Esophagus squamous epithelium (tissue), 5 donors: ENCODE measurements around the gene CNTNAP4. TPM values are rescaled to one million over a fixed set of nuclear protein-coding genes. Genes with fewer than 3 reads are reported as not detected.

ENCODE experiments used
- DNase-seq: peaks from one replicate; lab custom pipeline; 2025; lab: John Stamatoyannopoulos, UW
- H3K27ac ChIP-seq, 4 donors: fragments of 200-600 bp; sonication (generic); one replicate each; pipeline ENCODE4 v1.5.1; 2016 to 2019; ENCODE audit warnings: mild to moderate bottlenecking in 1 of 4
- H3K27me3 ChIP-seq, 4 donors: fragments of 200-600 bp; sonication (generic); 1 replicate in 3 of 4; 2 replicates in 1 of 4; pipeline versions ENCODE4 v1.5.1 to v1.6.0; 2017 to 2021; ENCODE audit warnings: antibody characterized with exemption in 1 of 4
- H3K36me3 ChIP-seq, 3 donors: fragments of 200-600 bp; sonication (generic); one replicate each; pipeline ENCODE4 v1.5.1; 2016 to 2019
- H3K4me1 ChIP-seq, 3 donors: fragments of 200-600 bp; sonication (generic); one replicate each; pipeline ENCODE4 v1.5.1; 2017 to 2019
- H3K4me3 ChIP-seq, 4 donors: fragments of 200-600 bp; sonication (generic); 1 replicate in 3 of 4; 2 replicates in 1 of 4; pipeline ENCODE4 v1.5.1; 2016 to 2019; ENCODE audit warnings: mild to moderate bottlenecking in 2 of 4, moderate library complexity in 1 of 4
- H3K9me3 ChIP-seq, 3 donors: fragments of 200-600 bp; sonication (generic); one replicate each; pipeline ENCODE4 v1.5.1; 2016 to 2019
- POLR2A ChIP-seq, 4 donors: fragments of 450-650 bp; IDR thresholded peaks; one replicate each; pipeline ENCODE4 v1.6.1; 2017; ENCODE audit warnings: antibody characterized with exemption in 4 of 4, mild to moderate bottlenecking in 4 of 4, moderate library complexity in 3 of 4
- WGBS, 2 donors: methylation state at CpG; one replicate each; pipeline ENCODE4 v1.1.5; 2018; 5-methylcytosine and 5-hydroxymethylcytosine counted together
- intact Hi-C: fragments of 100-400 bp; cut with DNase I; formaldehyde crosslinking; loops from one replicate; pipeline ENCODE4 v1.15.0; 2022
- total RNA-seq, 4 donors: library from RNA; depleted of rRNA; stranded (reverse); fragments of >200 nt; gene quantifications; one replicate each; pipeline ENCODE4 v1.1.0, GENCODE V29; 2016
- TF ChIP-seq, protein P1 (sequence below), 6 experiments: fragments of 450-650 bp in 4 of 6; fragments of 200-600 bp in 2 of 6; sonication (generic) in 2 of 6; IDR thresholded peaks; one replicate each; pipeline ENCODE4 v1.5.1; 2016 to 2019; ENCODE audit warnings: antibody characterized with exemption in 6 of 6, mild to moderate bottlenecking in 4 of 6, moderate library complexity in 4 of 6
- donor health status: DM: yes; HTN: yes; CAD: no.

CNTNAP4 gene
- total RNA-seq, 4 donors from 2014 or later, result not detected

DNA sequence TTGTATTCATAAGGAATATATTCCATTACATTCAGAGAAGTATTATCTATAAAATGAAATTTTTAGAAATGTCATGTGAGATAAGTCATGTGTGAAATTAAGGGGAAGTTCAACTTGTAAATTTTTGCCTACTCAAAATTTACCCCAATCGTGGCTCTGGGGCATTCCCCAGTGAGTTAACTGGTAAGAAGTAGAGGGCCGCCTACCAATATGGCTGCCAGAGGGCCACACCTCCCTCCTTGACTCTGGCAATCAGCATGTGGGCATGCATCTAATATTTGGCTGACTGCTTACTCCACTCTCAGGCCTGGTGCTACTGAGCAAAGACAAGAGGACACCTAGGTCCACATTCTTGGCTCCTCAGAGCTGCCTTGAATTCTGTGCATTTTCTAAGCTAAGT, 39.7 kb upstream of the CNTNAP4 start:
- H3K36me3 ChIP-seq, result no peaks in the 10 kb centered on the region
- no peak overlapping the region for H3K27ac ChIP-seq
- no peak for DNase-seq
- TF ChIP-seq, protein P1, sequence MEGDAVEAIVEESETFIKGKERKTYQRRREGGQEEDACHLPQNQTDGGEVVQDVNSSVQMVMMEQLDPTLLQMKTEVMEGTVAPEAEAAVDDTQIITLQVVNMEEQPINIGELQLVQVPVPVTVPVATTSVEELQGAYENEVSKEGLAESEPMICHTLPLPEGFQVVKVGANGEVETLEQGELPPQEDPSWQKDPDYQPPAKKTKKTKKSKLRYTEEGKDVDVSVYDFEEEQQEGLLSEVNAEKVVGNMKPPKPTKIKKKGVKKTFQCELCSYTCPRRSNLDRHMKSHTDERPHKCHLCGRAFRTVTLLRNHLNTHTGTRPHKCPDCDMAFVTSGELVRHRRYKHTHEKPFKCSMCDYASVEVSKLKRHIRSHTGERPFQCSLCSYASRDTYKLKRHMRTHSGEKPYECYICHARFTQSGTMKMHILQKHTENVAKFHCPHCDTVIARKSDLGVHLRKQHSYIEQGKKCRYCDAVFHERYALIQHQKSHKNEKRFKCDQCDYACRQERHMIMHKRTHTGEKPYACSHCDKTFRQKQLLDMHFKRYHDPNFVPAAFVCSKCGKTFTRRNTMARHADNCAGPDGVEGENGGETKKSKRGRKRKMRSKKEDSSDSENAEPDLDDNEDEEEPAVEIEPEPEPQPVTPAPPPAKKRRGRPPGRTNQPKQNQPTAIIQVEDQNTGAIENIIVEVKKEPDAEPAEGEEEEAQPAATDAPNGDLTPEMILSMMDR (IDR thresholded peaks at IDR 0.05), result no peak
- no peak for TF ChIP-seq POLR2A (IDR thresholded peaks at IDR 0.05)
- intact Hi-C loops, result no loop called here
- H3K9me3 ChIP-seq, result no peaks in the 10 kb centered on the region
- no peak overlapping the region for H3K4me3 ChIP-seq
- no peaks in the 10 kb centered on the region for H3K27me3 ChIP-seq
- WGBS, 2 donors, result 35 to 68% methylated on average over 2 of the region's 2 CpGs
- no peaks in the 10 kb centered on the region for H3K4me1 ChIP-seq

DNA sequence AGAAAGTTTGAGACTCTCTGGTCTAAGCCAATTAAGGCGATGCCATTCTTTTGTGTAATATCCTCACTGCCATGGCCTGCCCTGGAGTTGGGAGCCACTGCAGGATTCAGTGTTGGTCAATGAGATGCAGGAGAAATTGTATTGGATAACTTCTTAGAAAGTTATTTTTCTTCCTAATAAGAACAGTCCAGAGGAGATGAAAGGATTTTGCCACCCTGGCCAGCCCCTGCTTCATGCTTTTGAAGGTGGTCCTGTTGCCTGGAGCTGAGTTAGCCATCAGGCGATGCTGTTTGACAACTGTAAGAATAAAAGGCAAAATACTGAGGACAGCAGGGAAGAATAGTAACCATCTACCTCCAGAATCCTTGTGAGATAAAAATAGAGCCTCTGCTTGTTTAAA, 35.4 kb upstream of the CNTNAP4 start:
- no peaks in the 10 kb centered on the region for H3K9me3 ChIP-seq
- no peaks in the 10 kb centered on the region for H3K36me3 ChIP-seq
- H3K4me3 ChIP-seq, result no peak overlapping the region
- TF ChIP-seq POLR2A (IDR thresholded peaks at IDR 0.05), result no peak
- TF ChIP-seq, protein P1 (IDR thresholded peaks at IDR 0.05), result no peak
- no peak overlapping the region for H3K27ac ChIP-seq
- no peaks in the 10 kb centered on the region for H3K4me1 ChIP-seq
- DNase-seq, result no peak
- WGBS, 2 donors, result 83 to 88% methylated on average over 2 of the region's 2 CpGs
- intact Hi-C loops, result no loop called here
- H3K27me3 ChIP-seq, result no peaks in the 10 kb centered on the region

DNA sequence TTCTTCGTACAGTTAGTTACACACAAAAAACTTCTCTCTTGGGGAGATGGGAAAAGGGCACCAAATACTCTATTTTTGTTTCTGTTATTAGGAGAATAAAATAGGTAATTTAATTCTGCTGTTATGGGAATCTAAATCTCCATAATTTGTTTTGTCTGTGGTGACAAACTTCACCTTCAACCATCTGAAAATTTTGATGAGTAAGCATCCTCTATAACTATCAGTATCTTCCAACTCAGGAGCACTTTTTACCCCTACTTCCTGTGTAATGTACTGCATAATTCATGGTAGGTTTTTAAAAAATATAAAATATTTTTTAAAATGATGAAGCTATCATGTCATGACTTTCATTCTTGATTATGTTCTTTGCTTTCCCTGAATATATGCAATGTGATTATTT, 33.6 kb upstream of the CNTNAP4 start:
- WGBS, 2 donors, result 54 to 67% methylated on average over 1 of the region's 1 CpG
- H3K36me3 ChIP-seq, result no peaks in the 10 kb centered on the region
- H3K27ac ChIP-seq, result no peak overlapping the region
- DNase-seq, result no peak
- H3K27me3 ChIP-seq, result no peaks in the 10 kb centered on the region
- no peaks in the 10 kb centered on the region for H3K4me1 ChIP-seq
- intact Hi-C loops, result no loop called here
- no peaks in the 10 kb centered on the region for H3K9me3 ChIP-seq
- TF ChIP-seq, protein P1 (IDR thresholded peaks at IDR 0.05), result no peak
- no peak for TF ChIP-seq POLR2A (IDR thresholded peaks at IDR 0.05)
- H3K4me3 ChIP-seq, result no peak overlapping the region

DNA sequence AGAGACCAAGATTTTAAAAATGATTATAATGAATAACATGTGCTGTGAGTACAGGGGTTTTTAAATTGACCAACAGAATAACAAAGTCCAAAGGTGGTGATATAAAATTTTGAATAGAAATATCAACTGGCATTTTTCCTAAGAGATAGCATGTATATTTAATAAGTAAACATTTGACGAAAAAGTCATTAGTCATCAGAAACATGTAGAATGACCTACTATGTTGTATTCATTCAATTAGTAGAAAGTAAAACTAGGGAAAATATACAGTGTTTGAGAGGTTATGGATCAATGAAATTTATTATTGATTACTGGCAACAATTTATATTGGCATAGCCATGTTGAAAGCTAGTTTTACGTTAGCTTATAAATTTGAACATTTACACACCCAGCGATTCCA, 30.6 kb upstream of the CNTNAP4 start:
- TF ChIP-seq, protein P1 (IDR thresholded peaks at IDR 0.05), result no peak
- no peak for TF ChIP-seq POLR2A (IDR thresholded peaks at IDR 0.05)
- Histone ChIP-seq H3K9me3 (no peaks in the 10 kb centered on the region), H3K4me3 (no peak overlapping the region), H3K27ac (no peak overlapping the region), H3K4me1 (no peaks in the 10 kb centered on the region), H3K27me3 (no peaks in the 10 kb centered on the region), H3K36me3 (no peaks in the 10 kb centered on the region)
- WGBS, 2 donors, result 64 to 69% methylated on average over 3 of the region's 3 CpGs
- no peak for DNase-seq
- intact Hi-C loops, result no loop called here

DNA sequence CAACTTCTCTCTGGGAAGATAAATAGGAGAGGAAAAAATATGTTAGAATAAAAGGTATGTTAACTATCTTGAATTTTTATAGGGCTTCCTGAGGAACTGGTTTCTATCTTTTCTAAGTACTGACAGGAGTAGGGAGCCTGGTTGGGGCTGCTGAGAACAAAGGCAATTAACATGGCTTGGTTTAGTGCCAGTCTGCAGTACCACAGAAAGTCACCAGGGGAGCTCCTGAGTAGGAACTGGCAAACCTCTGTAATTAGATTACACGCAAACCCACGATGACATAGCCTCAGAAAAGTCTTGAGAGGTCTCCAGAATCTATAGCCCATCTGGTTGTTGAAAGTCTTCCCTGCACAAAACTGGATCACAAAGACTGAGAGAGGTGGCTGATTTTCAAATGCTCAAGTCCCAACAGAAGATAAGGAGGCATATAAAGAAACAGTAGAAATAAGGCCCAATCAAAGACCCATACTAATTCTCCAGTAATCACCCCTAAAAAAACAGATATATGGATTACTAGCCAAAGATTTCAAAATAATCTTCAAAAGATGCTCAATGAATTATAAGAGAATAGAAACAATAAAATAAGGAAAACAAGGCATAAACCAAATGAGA, 11.7 kb upstream of the CNTNAP4 start:
- Histone ChIP-seq H3K9me3 (no peaks in the 10 kb centered on the region), H3K27ac (no peak overlapping the region), H3K27me3 (no peaks in the 10 kb centered on the region), H3K4me3 (no peak overlapping the region), H3K4me1 (no peaks in the 10 kb centered on the region), H3K36me3 (no peaks in the 10 kb centered on the region)
- no peak for TF ChIP-seq POLR2A (IDR thresholded peaks at IDR 0.05)
- TF ChIP-seq, protein P1 (IDR thresholded peaks at IDR 0.05), result peak in 2 of 6 experiments; percentile 16 to 34
- DNase-seq, result no peak
- intact Hi-C loops, result no loop called here
- WGBS, 2 donors, result 7 to 28% methylated on average over 2 of the region's 2 CpGs
